PC-3 (cell line): ENCODE data around the gene DLGAP1. TPM values are rescaled to one million over a fixed set of nuclear protein-coding genes. Genes with fewer than 3 reads are reported as not detected.

Experiments used
- ATAC-seq: fragments of 200-7000 bp; cut with Tn5 transposase; 2 replicates; pipeline ENCODE4 v1.9.1; 2020; ENCODE audit warnings: mild to moderate bottlenecking, moderate library complexity
- BruUV-seq: library from RNA; stranded (reverse); fragments of 400-500 nt; replicated peaks from 2 replicates; lab custom pipeline; 2021; lab: Mats Ljungman, UMichigan
- CTCF ChIA-PET: fragments of 300-600 bp; sonication (Branson Sonifier 250); formaldehyde crosslinking; loops from one replicate; lab custom pipeline; 2022; ENCODE audit warnings: antibody characterized with exemption; lab: Charles Lee
- POLR2A ChIA-PET: fragments of 300-600 bp; sonication (Branson Sonifier 250); formaldehyde crosslinking; loops from one replicate; lab custom pipeline; 2022; ENCODE audit warnings: antibody characterized with exemption; ENCODE audit not compliant: unreplicated experiment; lab: Charles Lee
- DNase-seq: peaks from one replicate; pipeline ENCODE4 v3.0.0-alpha.2; 2015
- H2AFZ ChIP-seq: fragments of 300-600 bp; sonication (generic); 2 replicates; pipeline ENCODE4 v1.6.0; 2016; ENCODE audit warnings: antibody characterized with exemption, low read length
- H3F3A ChIP-seq: fragments of 300-600 bp; sonication (generic); one replicate; pipeline ENCODE4 v1.6.0; 2017; ENCODE audit warnings: antibody characterized with exemption, low read length, control low read depth, mild to moderate bottlenecking; ENCODE audit not compliant: unreplicated experiment
- H3K27ac ChIP-seq: fragments of 300-600 bp; sonication (generic); 2 replicates; pipeline ENCODE4 v1.5.1; 2016; ENCODE audit warnings: mild to moderate bottlenecking, low read length
- H3K27me3 ChIP-seq: fragments of 300-600 bp; sonication (generic); 2 replicates; pipeline ENCODE4 v1.6.1; 2016; ENCODE audit warnings: low read length, mixed read lengths
- H3K36me3 ChIP-seq: fragments of 300-600 bp; sonication (generic); 2 replicates; pipeline ENCODE4 v1.6.1; 2016; ENCODE audit warnings: low read depth, mixed run types, low read length, mixed read lengths
- H3K4me1 ChIP-seq: fragments of 300-600 bp; sonication (generic); 2 replicates; pipeline ENCODE4 v1.5.1; 2016; ENCODE audit warnings: low read length; ENCODE audit not compliant: insufficient read depth
- H3K4me2 ChIP-seq: fragments of 300-600 bp; sonication (generic); 2 replicates; pipeline ENCODE4 v1.6.0; 2016; ENCODE audit warnings: low read length
- H3K4me3 ChIP-seq: fragments of 300-600 bp; sonication (generic); 2 replicates; pipeline ENCODE4 v1.5.1; 2016; ENCODE audit warnings: mild to moderate bottlenecking, low read length, mixed read lengths
- H3K79me2 ChIP-seq: fragments of 300-600 bp; sonication (generic); 2 replicates; pipeline ENCODE4 v1.6.1; 2017; ENCODE audit warnings: low read length, mixed read lengths
- H3K9ac ChIP-seq: fragments of 300-600 bp; sonication (generic); 2 replicates; pipeline ENCODE4 v1.6.0; 2016; ENCODE audit warnings: mild to moderate bottlenecking, low read length
- H3K9me2 ChIP-seq: fragments of 300-600 bp; sonication (generic); replicated peaks from 2 replicates; pipeline ENCODE4 v1.6.1; 2016; ENCODE audit warnings: mixed run types, low read length, mixed read lengths
- H3K9me3 ChIP-seq: fragments of 300-600 bp; sonication (generic); 2 replicates; pipeline ENCODE4 v1.6.1; 2016; ENCODE audit warnings: low read length, mixed read lengths
- H4K20me1 ChIP-seq: fragments of 300-600 bp; sonication (generic); 2 replicates; pipeline ENCODE4 v1.6.1; 2016; ENCODE audit warnings: low read length, mixed read lengths
- CTCF ChIP-seq: fragments of 300-600 bp; sonication (generic); conservative IDR thresholded peaks from 2 replicates; pipeline ENCODE4 v1.5.1; 2017; ENCODE audit warnings: antibody characterized with exemption, low read depth, mild to moderate bottlenecking, low read length
- EZH2 ChIP-seq: fragments of 300-600 bp; sonication (generic); IDR thresholded peaks from one replicate; pipeline ENCODE4 v1.6.1; 2017; ENCODE audit warnings: antibody characterized with exemption, mild to moderate bottlenecking, low read length; ENCODE audit not compliant: unreplicated experiment
- EZH2phosphoT487 ChIP-seq: fragments of 300-600 bp; sonication (generic); IDR thresholded peaks from 2 replicates; pipeline ENCODE4 v1.6.1; 2018; ENCODE audit warnings: mild to moderate bottlenecking, antibody characterized with exemption, low read length, borderline replicate concordance
- intact Hi-C: fragments of 100-400 bp; cut with micrococcal nuclease; formaldehyde crosslinking; loops from 2 replicates; pipeline ENCODE4 v1.9.0; 2023
- total RNA-seq: library from RNA; depleted of rRNA; stranded (reverse); fragments of >200 nt; gene quantifications from 2 replicates; pipeline ENCODE4 v1.2.3, GENCODE V29; 2014

Gene DLGAP1
- total RNA-seq, 1 experiment from 2014 or later, result not detected

- ATAC-seq (no peak), DNase-seq (no peak)
- H3K9ac ChIP-seq, result no peak overlapping the region
- no peak overlapping the region for H2AFZ ChIP-seq
- H3K27me3 ChIP-seq, result no peaks in the 10 kb centered on the region
- H3K36me3 ChIP-seq, result no peaks in the 10 kb centered on the region
- CTCF ChIA-PET, result no interaction called here
- intact Hi-C loops, result no loop called here
- no peaks in the 10 kb centered on the region for H3K79me2 ChIP-seq
- peaks cover 25% of the 10 kb centered on the region for H3K9me3 ChIP-seq
- H4K20me1 ChIP-seq, result no peaks in the 10 kb centered on the region
- H3K4me3 ChIP-seq, result no peak overlapping the region
- H3K4me2 ChIP-seq, result no peak overlapping the region
- POLR2A ChIA-PET, result no interaction called here
- H3K4me1 ChIP-seq, result no peaks in the 10 kb centered on the region
- TF ChIP-seq EZH2, result no peak
- no peak for TF ChIP-seq EZH2phosphoT487
- TF ChIP-seq CTCF, result no peak
- no peak overlapping the region for H3K27ac ChIP-seq
- BruUV-seq, result no TSS peak
- H3F3A ChIP-seq, result no peaks in the 10 kb centered on the region
- no peaks in the 10 kb centered on the region for H3K9me2 ChIP-seq
Measured at GRCh38 chr18:4252829-4253228, 202.3 kb downstream of the DLGAP1 start.

GRCh38 chr18:4251873-4252272 lies 203.2 kb downstream of the DLGAP1 start:
- Histone ChIP-seq H4K20me1 (no peaks in the 10 kb centered on the region), H3K4me2 (no peak overlapping the region), H3K4me1 (no peaks in the 10 kb centered on the region), H3K27ac (no peak overlapping the region), H3K9me2 (no peaks in the 10 kb centered on the region), H3K36me3 (no peaks in the 10 kb centered on the region), H3K4me3 (no peak overlapping the region), H3K79me2 (no peaks in the 10 kb centered on the region), H3K27me3 (no peaks in the 10 kb centered on the region), H3K9me3 (peaks cover 25% of the 10 kb centered on the region), H3F3A (no peaks in the 10 kb centered on the region), H3K9ac (no peak overlapping the region), H2AFZ (no peak overlapping the region)
- ATAC-seq (no peak), DNase-seq (no peak)
- BruUV-seq, result no TSS peak
- intact Hi-C loops, result no loop called here
- ChIA-PET POLR2A (no interaction called here), CTCF (no interaction called here)
- no peak for TF ChIP-seq EZH2phosphoT487
- TF ChIP-seq EZH2, result no peak
- TF ChIP-seq CTCF, result no peak

GRCh38 chr18:4251206-4251605 lies 203.9 kb downstream of the DLGAP1 start:
- Histone ChIP-seq H3K27me3 (no peaks in the 10 kb centered on the region), H3K4me1 (no peaks in the 10 kb centered on the region), H4K20me1 (no peaks in the 10 kb centered on the region), H3F3A (no peaks in the 10 kb centered on the region), H3K9me3 (peaks cover 29% of the 10 kb centered on the region), H3K4me3 (no peak overlapping the region), H3K79me2 (no peaks in the 10 kb centered on the region), H3K4me2 (no peak overlapping the region), H3K27ac (no peak overlapping the region), H3K9ac (no peak overlapping the region), H3K9me2 (no peaks in the 10 kb centered on the region), H3K36me3 (no peaks in the 10 kb centered on the region), H2AFZ (no peak overlapping the region)
- DNase-seq (no peak), ATAC-seq (no peak)
- intact Hi-C loops, result no loop called here
- no TSS peak for BruUV-seq
- ChIA-PET POLR2A (no interaction called here), CTCF (no interaction called here)
- TF ChIP-seq EZH2phosphoT487, result no peak
- TF ChIP-seq EZH2, result no peak
- TF ChIP-seq CTCF, result no peak
